Caco-2 (cell line): ENCODE results near the gene CHGA. TPM values are rescaled to one million over a fixed set of nuclear protein-coding genes. Genes with fewer than 3 reads are reported as not detected.

Experiments
- BruUV-seq: library from RNA; stranded (reverse); fragments of 400-500 nt; replicated peaks from 2 replicates; lab custom pipeline; 2021; lab: Mats Ljungman, UMichigan
- CTCF ChIA-PET: fragments of 300-600 bp; sonication (Branson Sonifier 250); formaldehyde crosslinking; loops from one replicate; lab custom pipeline; 2022; ENCODE audit warnings: antibody characterized with exemption; lab: Charles Lee
- POLR2A ChIA-PET: fragments of 300-600 bp; sonication (Branson Sonifier 250); formaldehyde crosslinking; loops from one replicate; lab custom pipeline; 2022; ENCODE audit warnings: antibody characterized with exemption; lab: Charles Lee
- DNase-seq, 2 experiments: peaks; one replicate each; pipeline versions ENCODE4 v3.0.0 to v3.0.0-alpha.2; 2020 to 2022
- H3K27me3 ChIP-seq: replicated peaks from 2 replicates; pipeline ENCODE4 v1.6.0; 2011; ENCODE audit warnings: low read length; ENCODE audit not compliant: control insufficient read depth, insufficient read depth
- H3K36me3 ChIP-seq: 2 replicates; pipeline ENCODE4 v1.5.1; 2011; ENCODE audit warnings: low read length; ENCODE audit not compliant: control insufficient read depth, insufficient read depth
- H3K4me1 ChIP-seq: fragments of 250-450 bp; sonication (Bioruptor Pico); 2 replicates; pipeline ENCODE4 v1.5.1; 2020; ENCODE audit warnings: mild to moderate bottlenecking
- H3K4me3 ChIP-seq: 2 replicates; pipeline ENCODE4 v1.5.1; 2011; ENCODE audit warnings: low read depth, mild to moderate bottlenecking, control low read depth, low read length
- H3K9me3 ChIP-seq: fragments of 250-450 bp; sonication (Bioruptor Pico); 2 replicates; pipeline ENCODE4 v1.5.1; 2020; ENCODE audit warnings: mild to moderate bottlenecking, moderate library complexity
- H3K27ac Mint-ChIP-seq: one replicate; pipeline ENCODE4 v1.8.0; 2022; ENCODE audit warnings: mixed read lengths; ENCODE audit not compliant: unreplicated experiment
- H3K27me3 Mint-ChIP-seq: one replicate; pipeline ENCODE4 v1.8.0; 2022; ENCODE audit warnings: mixed read lengths; ENCODE audit not compliant: insufficient read depth, unreplicated experiment
- H3K36me3 Mint-ChIP-seq: one replicate; pipeline ENCODE4 v1.8.0; 2022; ENCODE audit warnings: mild to moderate bottlenecking, mixed read lengths; ENCODE audit not compliant: insufficient read depth, unreplicated experiment
- H3K4me1 Mint-ChIP-seq: one replicate; pipeline ENCODE4 v1.8.0; 2022; ENCODE audit warnings: low read depth, mixed read lengths; ENCODE audit not compliant: unreplicated experiment
- H3K4me3 Mint-ChIP-seq: one replicate; pipeline ENCODE4 v1.8.0; 2022; ENCODE audit warnings: mild to moderate bottlenecking, moderate library complexity, mixed read lengths; ENCODE audit not compliant: unreplicated experiment
- H3K9me3 Mint-ChIP-seq: one replicate; pipeline ENCODE4 v1.8.0; 2022; ENCODE audit warnings: mixed read lengths; ENCODE audit not compliant: unreplicated experiment
- intact Hi-C: fragments of 100-400 bp; cut with micrococcal nuclease; formaldehyde crosslinking; loops from one replicate; pipeline ENCODE4 v1.10.0; 2022; ENCODE audit not compliant: unreplicated experiment
- total RNA-seq: library from RNA; stranded (reverse); gene quantifications from 2 replicates; pipeline ENCODE4 v1.2.3, GENCODE V29; 2022
- TF ChIP-seq, protein P1 (sequence below), 2 experiments: fragments of 200-600 bp in 1 of 2; IDR thresholded peaks; 1 replicate in 1 of 2; 2 replicates in 1 of 2; pipeline versions ENCODE4 v1.5.1 to v1.8.0; 2011 to 2022; ENCODE audit warnings: antibody characterized with exemption in 1 of 2, control low read depth in 1 of 2, inconsistent platforms in 1 of 2, low read depth in 1 of 2, low read length in 1 of 2, mild to moderate bottlenecking in 1 of 2, moderate library complexity in 1 of 2; ENCODE audit not compliant: insufficient read depth in 1 of 2, severe bottlenecking in 1 of 2, unreplicated experiment in 1 of 2

CHGA gene
- total RNA-seq, 1 experiment from 2014 or later, result not detected

DNA sequence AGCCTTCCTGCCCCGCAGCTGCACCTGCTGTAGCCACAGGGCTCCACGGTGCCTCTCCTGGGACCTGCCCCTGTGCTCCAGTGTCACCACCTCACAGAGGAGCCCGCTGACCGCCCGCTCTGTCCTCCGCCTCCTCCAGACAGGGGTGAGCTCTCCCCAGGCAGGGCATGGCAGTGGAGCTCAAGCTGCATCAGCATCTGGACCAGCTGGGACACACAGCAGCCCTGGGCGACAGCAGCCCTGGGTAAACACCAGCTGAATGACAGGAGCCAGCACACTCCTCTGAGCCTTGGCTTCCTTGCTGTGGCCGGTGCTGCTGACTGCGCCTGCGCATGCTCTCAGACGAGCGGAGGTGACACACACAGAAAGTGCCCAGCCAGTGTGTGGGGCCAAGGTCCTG, 22.0 kb downstream of the CHGA start:
- CTCF ChIA-PET, result no interaction called here
- no peaks in the 10 kb centered on the region for H3K4me1 ChIP-seq
- H3K27me3 ChIP-seq, result no peaks in the 10 kb centered on the region
- no peaks in the 10 kb centered on the region for H3K9me3 ChIP-seq
- Mint-ChIP-seq H3K4me3 (no peak overlapping the region), H3K36me3 (peaks cover 7% of the 10 kb centered on the region), H3K9me3 (no peaks in the 10 kb centered on the region), H3K27me3 (no peaks in the 10 kb centered on the region), H3K27ac (peak overlapping the region; percentile 8), H3K4me1 (no peaks in the 10 kb centered on the region)
- POLR2A ChIA-PET, result no interaction called here
- 0 out of 2 replicates have a peak, but pooled peaks cover 2% of the 10 kb centered on the region for H3K36me3 ChIP-seq
- BruUV-seq, result no TSS peak
- no peak for DNase-seq
- TF ChIP-seq, protein P1, sequence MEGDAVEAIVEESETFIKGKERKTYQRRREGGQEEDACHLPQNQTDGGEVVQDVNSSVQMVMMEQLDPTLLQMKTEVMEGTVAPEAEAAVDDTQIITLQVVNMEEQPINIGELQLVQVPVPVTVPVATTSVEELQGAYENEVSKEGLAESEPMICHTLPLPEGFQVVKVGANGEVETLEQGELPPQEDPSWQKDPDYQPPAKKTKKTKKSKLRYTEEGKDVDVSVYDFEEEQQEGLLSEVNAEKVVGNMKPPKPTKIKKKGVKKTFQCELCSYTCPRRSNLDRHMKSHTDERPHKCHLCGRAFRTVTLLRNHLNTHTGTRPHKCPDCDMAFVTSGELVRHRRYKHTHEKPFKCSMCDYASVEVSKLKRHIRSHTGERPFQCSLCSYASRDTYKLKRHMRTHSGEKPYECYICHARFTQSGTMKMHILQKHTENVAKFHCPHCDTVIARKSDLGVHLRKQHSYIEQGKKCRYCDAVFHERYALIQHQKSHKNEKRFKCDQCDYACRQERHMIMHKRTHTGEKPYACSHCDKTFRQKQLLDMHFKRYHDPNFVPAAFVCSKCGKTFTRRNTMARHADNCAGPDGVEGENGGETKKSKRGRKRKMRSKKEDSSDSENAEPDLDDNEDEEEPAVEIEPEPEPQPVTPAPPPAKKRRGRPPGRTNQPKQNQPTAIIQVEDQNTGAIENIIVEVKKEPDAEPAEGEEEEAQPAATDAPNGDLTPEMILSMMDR (IDR thresholded peaks at IDR 0.05; ENCODE audit: insufficient read depth in 1 of 2, low read depth in 1 of 2, low read length in 1 of 2, severe bottlenecking in 1 of 2, unreplicated experiment in 1 of 2), result no peak
- intact Hi-C loops, result no loop called here
- no peak overlapping the region for H3K4me3 ChIP-seq

DNA sequence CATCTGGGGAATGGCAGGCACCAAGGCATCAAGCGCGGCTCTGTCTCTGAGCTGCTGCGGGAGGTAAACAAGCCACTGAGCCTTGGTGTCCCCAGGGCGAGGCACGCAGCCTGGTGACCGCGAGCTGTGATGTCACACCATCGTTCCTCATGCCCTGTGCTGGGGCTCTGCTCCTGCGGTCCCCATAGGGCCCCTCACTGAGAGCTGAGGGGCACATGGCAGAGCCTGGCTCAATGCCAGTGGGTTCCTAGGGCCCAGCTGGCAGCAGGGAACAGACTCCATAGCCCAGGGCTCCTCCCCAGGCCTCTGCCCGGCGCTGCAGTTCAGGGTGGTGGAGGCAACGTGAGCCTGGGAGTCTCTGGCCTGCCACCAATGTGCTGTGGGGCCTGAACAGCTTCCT, 22.6 kb downstream of the CHGA start:
- ChIA-PET POLR2A (no interaction called here), CTCF (no interaction called here)
- Mint-ChIP-seq H3K4me1 (no peaks in the 10 kb centered on the region), H3K9me3 (no peaks in the 10 kb centered on the region), H3K36me3 (peaks cover 7% of the 10 kb centered on the region), H3K4me3 (no peak overlapping the region), H3K27ac (no peak overlapping the region), H3K27me3 (no peaks in the 10 kb centered on the region)
- Histone ChIP-seq H3K27me3 (no peaks in the 10 kb centered on the region), H3K36me3 (0 out of 2 replicates have a peak, but pooled peaks cover 2% of the 10 kb centered on the region), H3K4me3 (no peak overlapping the region), H3K4me1 (no peaks in the 10 kb centered on the region), H3K9me3 (no peaks in the 10 kb centered on the region)
- no peak for DNase-seq
- no TSS peak for BruUV-seq
- intact Hi-C loops, result no loop called here
- TF ChIP-seq, protein P1 (IDR thresholded peaks at IDR 0.05; ENCODE audit: insufficient read depth in 1 of 2, low read depth in 1 of 2, low read length in 1 of 2, severe bottlenecking in 1 of 2, unreplicated experiment in 1 of 2), result no peak

DNA sequence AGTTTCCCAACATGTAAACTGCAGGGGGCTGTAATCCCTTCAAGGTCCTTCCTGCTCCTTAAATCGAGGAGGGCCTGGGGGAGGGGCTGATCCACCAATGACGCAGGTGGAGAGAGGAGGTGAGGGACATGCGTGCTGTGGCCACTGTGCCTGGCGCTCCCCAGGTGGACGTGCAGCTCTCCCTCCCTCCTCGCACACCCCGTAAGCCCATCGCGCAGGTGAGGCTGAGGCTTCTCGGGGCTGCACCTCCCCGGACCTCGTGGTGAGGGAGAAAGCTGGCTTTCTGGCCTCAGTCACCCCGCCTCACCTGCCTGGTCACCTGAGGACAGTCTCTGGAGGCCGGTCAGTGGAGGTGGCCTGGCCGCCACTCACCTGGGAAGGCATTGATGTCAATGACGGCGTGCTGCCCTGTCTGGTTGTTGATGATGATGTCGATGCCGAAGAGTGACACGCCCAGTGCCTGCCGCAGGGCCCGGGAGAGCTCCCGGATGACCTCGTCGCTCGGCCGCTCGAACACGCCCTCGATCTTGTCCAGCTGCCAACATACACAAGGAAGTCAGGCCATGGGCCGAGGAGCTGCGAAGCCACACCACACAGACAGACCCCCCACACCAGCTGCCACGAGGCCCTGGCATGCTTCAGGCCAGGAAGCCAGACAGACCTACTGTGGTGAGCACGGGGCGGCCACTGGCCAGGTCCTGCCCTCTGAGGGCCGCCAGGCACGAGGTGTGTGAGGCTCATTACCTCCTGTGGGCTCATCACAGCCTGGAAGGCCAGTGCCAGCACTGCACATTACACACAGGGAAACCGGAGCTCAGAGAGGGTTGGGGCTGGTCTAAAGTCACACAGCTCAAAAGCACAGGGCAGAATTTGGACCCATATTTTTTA, 23.3 kb downstream of the CHGA start:
- Histone ChIP-seq H3K9me3 (no peaks in the 10 kb centered on the region), H3K27me3 (no peaks in the 10 kb centered on the region), H3K4me3 (no peak overlapping the region), H3K4me1 (no peaks in the 10 kb centered on the region), H3K36me3 (0 out of 2 replicates have a peak, but pooled peaks cover 2% of the 10 kb centered on the region)
- intact Hi-C loops, result no loop called here
- H3K4me3 Mint-ChIP-seq, result no peak overlapping the region
- H3K27me3 Mint-ChIP-seq, result no peaks in the 10 kb centered on the region
- H3K36me3 Mint-ChIP-seq, result peaks cover 11% of the 10 kb centered on the region
- BruUV-seq, result no TSS peak
- no peak for DNase-seq
- H3K4me1 Mint-ChIP-seq, result no peaks in the 10 kb centered on the region
- H3K9me3 Mint-ChIP-seq, result no peaks in the 10 kb centered on the region
- H3K27ac Mint-ChIP-seq, result no peak overlapping the region
- POLR2A ChIA-PET, result interaction anchor here (0.6 kb wide), 1 partner anchor 10 kb away, joined by 4 read pairs; no protein-coding TSS in a partner anchor
- CTCF ChIA-PET, result no interaction called here
- TF ChIP-seq, protein P1 (IDR thresholded peaks at IDR 0.05; ENCODE audit: insufficient read depth in 1 of 2, low read depth in 1 of 2, low read length in 1 of 2, severe bottlenecking in 1 of 2, unreplicated experiment in 1 of 2), result no peak
